Islet precursor cell (in vitro differentiated cells): ENCODE measurements around the gene EFNB3.

Source experiments
- DNase-seq: peaks from one replicate; pipeline ENCODE4 v3.0.0-alpha.2; 2018

EFNB3 gene

GRCh38 chr17:7701681-7702080 is 3.3 kb upstream of the EFNB3 start:
- DNase-seq = no peak

GRCh38 chr17:7702776-7703175 is 2.2 kb upstream of the EFNB3 start:
- peak; percentile 56 for DNase-seq

- peak; percentile 95 for DNase-seq
Measured at GRCh38 chr17:7703584-7704479, 1.2 kb upstream of the EFNB3 start.

- peak; percentile 80 for DNase-seq
Measured at GRCh38 chr17:7705269-7706255, 560 bp downstream of the EFNB3 start.

- DNase-seq = no peak
Measured at GRCh38 chr17:7706631-7707354, 1.8 kb downstream of the EFNB3 start.

- DNase-seq = no peak
Measured at GRCh38 chr17:7707446-7707845, 2.4 kb downstream of the EFNB3 start.

- DNase-seq = no peak
Measured at GRCh38 chr17:7707858-7708750, 3.1 kb downstream of the EFNB3 start.

GRCh38 chr17:7709031-7709430 is 4.0 kb downstream of the EFNB3 start:
- DNase-seq = no peak

GRCh38 chr17:7710301-7710700 is 5.3 kb downstream of the EFNB3 start:
- DNase-seq = no peak

GRCh38 chr17:7711051-7711755 is 6.2 kb downstream of the EFNB3 start:
- peak; percentile 69 for DNase-seq

GRCh38 chr17:7712111-7712771 is 7.2 kb downstream of the EFNB3 start:
- DNase-seq = peak; percentile 74

- DNase-seq = no peak
Measured at GRCh38 chr17:7713782-7714181, 8.8 kb downstream of the EFNB3 start.

- no peak for DNase-seq
Measured at GRCh38 chr17:7714721-7715594, 10.0 kb downstream of the EFNB3 start.

- DNase-seq = peak; percentile 54
Measured at GRCh38 chr17:7715936-7716886, 11.2 kb downstream of the EFNB3 start.

GRCh38 chr17:7716901-7717755 is 12.1 kb downstream of the EFNB3 start, which contains the start of gene DNAH2:
Gene DNAH2, plus strand, starts transcription at chr17:7717744. Its CDS starts 1,991 bp downstream, at chr17:7719735.
- peak; percentile 98 for DNase-seq

GRCh38 chr17:7717756-7718350 is 12.9 kb downstream of the EFNB3 start:
- DNase-seq = no peak

- peak; percentile 56 for DNase-seq
Measured at GRCh38 chr17:7719661-7720060, 14.7 kb downstream of the EFNB3 start.
